Loucy (cell line): ENCODE measurements around the gene XRCC4.

Source experiments
- H2AFZ ChIP-seq: fragments of 200-600 bp; sonication (generic); 2 replicates; pipeline ENCODE4 v1.6.0; 2016; ENCODE audit warnings: antibody characterized with exemption, mild to moderate bottlenecking, low read length, moderate library complexity
- H3F3A ChIP-seq: fragments of 200-600 bp; 2 replicates; pipeline ENCODE4 v1.6.0; 2016; ENCODE audit warnings: antibody characterized with exemption, low read depth, mild to moderate bottlenecking
- H3K27me3 ChIP-seq: fragments of 200-600 bp; sonication (generic); 2 replicates; pipeline ENCODE4 v1.6.1; 2014; ENCODE audit warnings: low read length, mild to moderate bottlenecking; ENCODE audit not compliant: insufficient read depth, poor library complexity, severe bottlenecking
- H3K36me3 ChIP-seq: fragments of 200-600 bp; sonication (generic); 2 replicates; pipeline ENCODE4 v1.6.1; 2016; ENCODE audit warnings: low read length; ENCODE audit not compliant: insufficient read depth
- H3K4me1 ChIP-seq: fragments of 200-600 bp; sonication (generic); 2 replicates; pipeline ENCODE4 v1.5.1; 2014; ENCODE audit warnings: low read length, mild to moderate bottlenecking; ENCODE audit not compliant: insufficient read depth, poor library complexity, severe bottlenecking
- H3K4me2 ChIP-seq: fragments of 200-600 bp; sonication (generic); 2 replicates; pipeline ENCODE4 v1.6.0; 2014; ENCODE audit warnings: antibody characterized with exemption, low read length, low read depth, mild to moderate bottlenecking; ENCODE audit not compliant: poor library complexity, severe bottlenecking
- H3K4me3 ChIP-seq: fragments of 200-600 bp; sonication (generic); 2 replicates; pipeline ENCODE4 v1.5.1; 2014; ENCODE audit warnings: low read length, mild to moderate bottlenecking, mixed read lengths; ENCODE audit not compliant: poor library complexity, severe bottlenecking
- H3K79me2 ChIP-seq: fragments of 200-600 bp; sonication (generic); 2 replicates; pipeline ENCODE4 v1.6.1; 2014; ENCODE audit warnings: low read length; ENCODE audit not compliant: insufficient read depth
- H3K9ac ChIP-seq: fragments of 200-600 bp; sonication (generic); 2 replicates; pipeline ENCODE4 v1.6.0; 2014; ENCODE audit warnings: mild to moderate bottlenecking, low read depth, low read length, moderate library complexity; ENCODE audit not compliant: poor library complexity, severe bottlenecking
- H3K9me2 ChIP-seq: fragments of 200-600 bp; sonication (generic); replicated peaks from 2 replicates; pipeline ENCODE4 v1.6.1; 2016; ENCODE audit warnings: low read depth, low read length, mixed read lengths
- H3K9me3 ChIP-seq: fragments of 200-600 bp; sonication (generic); 2 replicates; pipeline ENCODE4 v1.6.1; 2014; ENCODE audit warnings: mild to moderate bottlenecking, antibody characterized with exemption, low read length, low read depth; ENCODE audit not compliant: insufficient read depth
- H4K20me1 ChIP-seq: fragments of 200-600 bp; sonication (generic); 2 replicates; pipeline ENCODE4 v1.6.0; 2014; ENCODE audit warnings: antibody characterized with exemption, low read length, mild to moderate bottlenecking; ENCODE audit not compliant: insufficient read depth, poor library complexity, severe bottlenecking
- CTCF ChIP-seq: fragments of 200-600 bp; sonication (generic); conservative IDR thresholded peaks from 2 replicates; pipeline ENCODE4 v1.5.1; 2014; ENCODE audit warnings: mild to moderate bottlenecking, antibody characterized with exemption, low read length
- EZH2phosphoT487 ChIP-seq: fragments of 200-600 bp; IDR thresholded peaks from 2 replicates; pipeline ENCODE4 v1.6.1; 2018; ENCODE audit warnings: antibody characterized with exemption, mild to moderate bottlenecking, moderate library complexity, borderline replicate concordance

The XRCC4 gene

GRCh38 chr5:83337453-83338035 lies 260.2 kb downstream of the XRCC4 start:
- Histone ChIP-seq H3K9ac (no peak overlapping the region), H3K9me2 (no peaks in the 10 kb centered on the region), H3K27me3 (no peaks in the 10 kb centered on the region), H3K4me2 (no peak overlapping the region), H3K36me3 (no peaks in the 10 kb centered on the region), H3K79me2 (no peaks in the 10 kb centered on the region), H3F3A (no peaks in the 10 kb centered on the region), H3K4me1 (peaks cover 5% of the 10 kb centered on the region), H3K9me3 (no peaks in the 10 kb centered on the region), H4K20me1 (no peaks in the 10 kb centered on the region), H2AFZ (no peak overlapping the region), H3K4me3 (no peak overlapping the region)
- no peak for TF ChIP-seq EZH2phosphoT487
- TF ChIP-seq CTCF: no peak

GRCh38 chr5:83340511-83340918 lies 263.2 kb downstream of the XRCC4 start:
- H3K9me2 ChIP-seq: no peaks in the 10 kb centered on the region
- H3K9me3 ChIP-seq: no peaks in the 10 kb centered on the region
- H3K27me3 ChIP-seq: no peaks in the 10 kb centered on the region
- no peak overlapping the region for H2AFZ ChIP-seq
- H4K20me1 ChIP-seq: no peaks in the 10 kb centered on the region
- no peaks in the 10 kb centered on the region for H3K36me3 ChIP-seq
- H3K4me2 ChIP-seq: no peak overlapping the region
- no peak overlapping the region for H3K9ac ChIP-seq
- H3K79me2 ChIP-seq: no peaks in the 10 kb centered on the region
- no peak for TF ChIP-seq EZH2phosphoT487
- TF ChIP-seq CTCF: no peak
- no peaks in the 10 kb centered on the region for H3F3A ChIP-seq
- H3K4me3 ChIP-seq: no peak overlapping the region
- peaks cover 5% of the 10 kb centered on the region for H3K4me1 ChIP-seq

- Histone ChIP-seq H3K36me3 (no peaks in the 10 kb centered on the region), H3F3A (no peaks in the 10 kb centered on the region), H2AFZ (no peak overlapping the region), H3K4me3 (no peak overlapping the region), H3K79me2 (no peaks in the 10 kb centered on the region), H3K9me2 (no peaks in the 10 kb centered on the region), H3K9me3 (no peaks in the 10 kb centered on the region), H3K4me1 (peaks cover 5% of the 10 kb centered on the region), H3K4me2 (no peak overlapping the region), H3K9ac (no peak overlapping the region), H3K27me3 (no peaks in the 10 kb centered on the region), H4K20me1 (no peaks in the 10 kb centered on the region)
- TF ChIP-seq CTCF: no peak
- TF ChIP-seq EZH2phosphoT487: no peak
Measured at GRCh38 chr5:83341815-83342334, 264.5 kb downstream of the XRCC4 start.
